Measurements from ENCODE around the gene ZNF462. TPM values are rescaled to one million over a fixed set of nuclear protein-coding genes. Genes with fewer than 3 reads are reported as not detected.

Gene ZNF462
- total RNA-seq, 1 donor from 2014 or later, result 29.2 TPM

- H3K36me3 ChIP-seq, result no peaks in the 10 kb centered on the region
These were observed 2.8 kb upstream of the ZNF462 start for GRCh38 chr9:106859957-106860720.

GRCh38 chr9:106860721-106861639 lies 2.0 kb upstream of the ZNF462 start:
- no peaks in the 10 kb centered on the region for H3K27me3 ChIP-seq (ENCODE audit: low read depth)
- no peak for TF ChIP-seq CTCF (IDR thresholded peaks at IDR 0.05; ENCODE audit: borderline replicate concordance)
- peaks cover 50% of the 10 kb centered on the region for H3K4me1 ChIP-seq
- H3K9me3 ChIP-seq (replicated peaks), result no peaks in the 10 kb centered on the region
- H3K27ac ChIP-seq (replicated peaks), result peak overlapping the region; percentile 89
- intact Hi-C loops (cut with micrococcal nuclease), result loop anchor here (10.0 kb wide), 1 partner anchor 114 kb away; no protein-coding TSS in a partner anchor
- peak; percentile 42 for DNase-seq
- peak overlapping the region; percentile 83 for H3K4me3 ChIP-seq
- H3K36me3 ChIP-seq, result no peaks in the 10 kb centered on the region

More at GRCh38 chr9:106859957-106860720, 2.8 kb upstream of the ZNF462 start:
- peak overlapping the region; percentile 83 for H3K4me3 ChIP-seq
- H3K27me3 ChIP-seq (ENCODE audit: low read depth), result no peaks in the 10 kb centered on the region
- H3K27ac ChIP-seq (replicated peaks), result peak overlapping the region; percentile 89
- H3K9me3 ChIP-seq (replicated peaks), result no peaks in the 10 kb centered on the region
- peaks cover 43% of the 10 kb centered on the region for H3K4me1 ChIP-seq
- DNase-seq, result peak; percentile 28
- TF ChIP-seq CTCF (IDR thresholded peaks at IDR 0.05; ENCODE audit: borderline replicate concordance), result no peak
- intact Hi-C loops (cut with micrococcal nuclease), result loop anchor here (10.0 kb wide), 1 partner anchor 115 kb away; no protein-coding TSS in a partner anchor

- Histone ChIP-seq H3K9me3 (replicated peaks) (no peaks in the 10 kb centered on the region), H3K4me3 (peak overlapping the region; percentile 83), H3K27me3 (ENCODE audit: low read depth) (no peaks in the 10 kb centered on the region), H3K4me1 (peaks cover 57% of the 10 kb centered on the region), H3K36me3 (no peaks in the 10 kb centered on the region), H3K27ac (replicated peaks) (peak overlapping the region; percentile 89)
- DNase-seq, result no peak
- TF ChIP-seq CTCF (IDR thresholded peaks at IDR 0.05; ENCODE audit: borderline replicate concordance), result no peak
- intact Hi-C loops (cut with micrococcal nuclease), result loop anchor here (10.0 kb wide), 1 partner anchor 113 kb away; no protein-coding TSS in a partner anchor
These were observed 1.3 kb upstream of the ZNF462 start for GRCh38 chr9:106861640-106862109.

GRCh38 chr9:106862110-106862820 lies 701 bp upstream of the ZNF462 start:
- Histone ChIP-seq H3K4me1 (peaks cover 63% of the 10 kb centered on the region), H3K9me3 (replicated peaks) (no peaks in the 10 kb centered on the region), H3K4me3 (peak overlapping the region; percentile 83), H3K27me3 (ENCODE audit: low read depth) (no peaks in the 10 kb centered on the region), H3K27ac (replicated peaks) (peak overlapping the region; percentile 89), H3K36me3 (no peaks in the 10 kb centered on the region)
- intact Hi-C loops (cut with micrococcal nuclease), result loop anchor here (10.0 kb wide), 1 partner anchor 113 kb away; no protein-coding TSS in a partner anchor
- no peak for DNase-seq
- no peak for TF ChIP-seq CTCF (IDR thresholded peaks at IDR 0.05; ENCODE audit: borderline replicate concordance)
